H1 (cell line): Measurements from ENCODE around the gene PER2. TPM values are rescaled to one million over a fixed set of nuclear protein-coding genes. Genes with fewer than 3 reads are reported as not detected.

ENCODE experiments used
- CTCF ChIA-PET: fragments of 300-600 bp; sonication (Branson Sonifier 250); formaldehyde crosslinking; loops from one replicate; lab custom pipeline; 2021; ENCODE audit not compliant: partially characterized antibody; lab: Charles Lee
- POLR2A ChIA-PET: fragments of 300-600 bp; sonication (Branson Sonifier 250); formaldehyde crosslinking; loops from one replicate; lab custom pipeline; 2021; ENCODE audit warnings: inconsistent platforms; ENCODE audit not compliant: partially characterized antibody; lab: Charles Lee
- DNase-seq, 2 experiments: peaks; one replicate each; pipeline versions ENCODE4 v3.0.0 to v3.0.0-alpha.2; 2010 to 2022; ENCODE audit warnings: low spot score in 2 of 2, low read depth in 1 of 2, mixed read lengths in 1 of 2
- FAIRE-seq: peaks from 2 replicates; lab custom pipeline; 2011; peaks lifted over from hg19 to GRCh38; lab: Jason Lieb, UNC
- H2AFZ ChIP-seq: 2 replicates; pipeline ENCODE4 v1.8.1; 2012; ENCODE audit warnings: low read length, inconsistent platforms
- H2AK5ac ChIP-seq: 2 replicates; pipeline ENCODE4 v1.6.1; 2013; ENCODE audit warnings: low read depth, low read length
- H2BK120ac ChIP-seq: replicated peaks from 2 replicates; pipeline ENCODE3; 2013; ENCODE audit warnings: low read depth, low read length, inconsistent platforms
- H2BK12ac ChIP-seq: 2 replicates; pipeline ENCODE4 v1.6.1; 2013; ENCODE audit warnings: low read depth, low read length
- H2BK15ac ChIP-seq: 2 replicates; pipeline ENCODE4 v1.6.1; 2013; ENCODE audit warnings: low read length
- H2BK20ac ChIP-seq: 2 replicates; pipeline ENCODE4 v1.6.1; 2013; ENCODE audit warnings: low read length
- H2BK5ac ChIP-seq: 2 replicates; pipeline ENCODE4 v1.6.1; 2013; ENCODE audit warnings: low read depth, low read length
- H3K14ac ChIP-seq: 2 replicates; pipeline ENCODE4 v1.6.1; 2013; ENCODE audit warnings: inconsistent platforms; ENCODE audit not compliant: insufficient read length
- H3K18ac ChIP-seq: 2 replicates; pipeline ENCODE4 v1.6.1; 2013; ENCODE audit warnings: low read length; ENCODE audit errors: extremely low read depth
- H3K23ac ChIP-seq: 2 replicates; pipeline ENCODE4 v1.6.1; 2013; ENCODE audit warnings: inconsistent platforms; ENCODE audit not compliant: insufficient read length
- H3K23me2 ChIP-seq: 2 replicates; pipeline ENCODE4 v1.6.1; 2013; ENCODE audit warnings: low read depth, low read length
- H3K27ac ChIP-seq: 2 replicates; pipeline ENCODE4 v1.6.1; 2011; ENCODE audit warnings: low read depth, low read length, inconsistent platforms
- H3K27me3 ChIP-seq, 4 experiments: replicated peaks in 1 of 4; 1 replicate in 1 of 4; 2 replicates in 3 of 4; pipeline versions ENCODE4 v1.6.1 to v1.8.1; 2011 to 2013; ENCODE audit warnings: low read length in 3 of 4, mild to moderate bottlenecking in 3 of 4, inconsistent platforms in 2 of 4, mixed read lengths in 2 of 4, moderate library complexity in 1 of 4; ENCODE audit not compliant: control insufficient read depth in 3 of 4, insufficient read depth in 3 of 4; ENCODE audit errors: extremely low read depth in 1 of 4
- H3K36me3 ChIP-seq, 4 experiments: 2 replicates each; pipeline versions ENCODE4 v1.6.1 to v1.8.1; 2011 to 2013; ENCODE audit warnings: mild to moderate bottlenecking in 4 of 4, low read length in 3 of 4, moderate library complexity in 2 of 4, control low read depth in 1 of 4, inconsistent platforms in 1 of 4; ENCODE audit not compliant: insufficient read depth in 4 of 4, control insufficient read depth in 2 of 4
- H3K4ac ChIP-seq: replicated peaks from 2 replicates; pipeline ENCODE3; 2013; ENCODE audit warnings: low read length, low read depth, mixed read lengths, inconsistent platforms; ENCODE audit not compliant: insufficient read length
- H3K4me1 ChIP-seq, 4 experiments: replicated peaks in 1 of 4; 1 replicate in 1 of 4; 2 replicates in 3 of 4; pipeline versions ENCODE4 v1.6.1 to v1.8.1; 2011 to 2013; ENCODE audit warnings: low read length in 3 of 4, inconsistent platforms in 2 of 4, mixed read lengths in 1 of 4; ENCODE audit not compliant: insufficient read depth in 4 of 4, control insufficient read depth in 3 of 4
- H3K4me2 ChIP-seq, 2 experiments: 2 replicates each; pipeline versions ENCODE4 v1.6.1 to v1.8.1; 2011 to 2013; ENCODE audit warnings: low read depth in 2 of 2, low read length in 2 of 2, control low read depth in 1 of 2, inconsistent platforms in 1 of 2, mild to moderate bottlenecking in 1 of 2; ENCODE audit not compliant: insufficient read depth in 1 of 2
- H3K4me3 ChIP-seq, 4 experiments: fragments of 200-600, 300-600 bp in 1 of 4; sonication (generic), shearing (Covaris generic), sonication (Bioruptor Twin) in 1 of 4; 2 replicates each; pipeline versions ENCODE4 v1.5.1 to v1.8.1; 2011 to 2016; ENCODE audit warnings: low read length in 4 of 4, low read depth in 3 of 4, control low read depth in 2 of 4, inconsistent platforms in 2 of 4, mild to moderate bottlenecking in 2 of 4, mixed read lengths in 1 of 4, moderate library complexity in 1 of 4; ENCODE audit not compliant: insufficient read depth in 2 of 4; ENCODE audit errors: extremely low read depth in 1 of 4
- H3K56ac ChIP-seq: replicated peaks from 2 replicates; pipeline ENCODE3; 2013; ENCODE audit warnings: low read depth, mild to moderate bottlenecking, mixed read lengths, low read length, inconsistent platforms; ENCODE audit not compliant: insufficient read length
- H3K79me1 ChIP-seq: 2 replicates; pipeline ENCODE4 v1.6.1; 2013; ENCODE audit warnings: low read depth, low read length, control low read depth
- H3K79me2 ChIP-seq, 2 experiments: 2 replicates each; pipeline versions ENCODE4 v1.6.1 to v1.8.1; 2012 to 2013; ENCODE audit warnings: low read length in 2 of 2, mild to moderate bottlenecking in 2 of 2, inconsistent platforms in 1 of 2; ENCODE audit not compliant: insufficient read depth in 2 of 2, control insufficient read depth in 1 of 2
- H3K9ac ChIP-seq, 4 experiments: replicated peaks in 1 of 4; 1 replicate in 1 of 4; 2 replicates in 3 of 4; pipeline versions ENCODE4 v1.6.1 to v1.8.1; 2011 to 2013; ENCODE audit warnings: low read depth in 3 of 4, low read length in 3 of 4, control low read depth in 2 of 4, mild to moderate bottlenecking in 2 of 4, moderate library complexity in 2 of 4, inconsistent platforms in 1 of 4; ENCODE audit errors: extremely low read depth in 1 of 4
- H3K9me3 ChIP-seq, 2 experiments: 2 replicates each; pipeline versions ENCODE4 v1.6.1 to v1.8.1; 2012 to 2013; ENCODE audit warnings: mild to moderate bottlenecking in 2 of 2, moderate library complexity in 2 of 2, control low read depth in 1 of 2, inconsistent platforms in 1 of 2, low read depth in 1 of 2, low read length in 1 of 2, mixed read lengths in 1 of 2; ENCODE audit not compliant: insufficient read depth in 2 of 2
- H4K20me1 ChIP-seq, 2 experiments: replicated peaks in 1 of 2; 2 replicates each; pipeline versions ENCODE3 to v1.8.1; 2011 to 2013; ENCODE audit warnings: inconsistent platforms in 2 of 2, low read length in 2 of 2, mild to moderate bottlenecking in 1 of 2; ENCODE audit not compliant: insufficient read depth in 2 of 2, control insufficient read depth in 1 of 2
- H4K5ac ChIP-seq: 2 replicates; pipeline ENCODE4 v1.6.1; 2013; ENCODE audit warnings: low read length, low read depth, mixed read lengths, inconsistent platforms; ENCODE audit not compliant: insufficient read length
- H4K8ac ChIP-seq: 2 replicates; pipeline ENCODE4 v1.8.0; 2013; ENCODE audit warnings: mild to moderate bottlenecking, moderate library complexity, low read length, inconsistent platforms; ENCODE audit not compliant: insufficient read depth; ENCODE audit errors: extremely low read depth
- H4K91ac ChIP-seq: replicated peaks from 2 replicates; pipeline ENCODE3; 2013; ENCODE audit warnings: low read length, mixed read lengths, inconsistent platforms; ENCODE audit not compliant: insufficient read length
- BACH1 ChIP-seq: IDR thresholded peaks from 2 replicates; pipeline ENCODE4 v1.6.1; 2012; ENCODE audit warnings: low read length, improper control_type of control experiment
- CTCF ChIP-seq, 3 experiments: IDR thresholded peaks; 1 replicate in 2 of 3; 2 replicates in 1 of 3; pipeline versions ENCODE4 v1.5.1 to v1.6.1; 2011; ENCODE audit warnings: low read length in 3 of 3, mild to moderate bottlenecking in 3 of 3, inconsistent platforms in 2 of 3, low read depth in 1 of 3, moderate library complexity in 1 of 3; ENCODE audit not compliant: insufficient read depth in 1 of 3; ENCODE audit errors: control extremely low read depth in 1 of 3
- GTF2F1 ChIP-seq: IDR thresholded peaks from 2 replicates; pipeline ENCODE4 v1.6.1; 2012; ENCODE audit warnings: low read depth, low read length, improper control_type of control experiment, borderline replicate concordance
- HDAC6 ChIP-seq: IDR thresholded peaks from one replicate; pipeline ENCODE4 v1.7.1; 2012; ENCODE audit warnings: low read depth, mild to moderate bottlenecking, inconsistent platforms, low read length, moderate library complexity
- MAFK ChIP-seq: IDR thresholded peaks from 2 replicates; pipeline ENCODE4 v1.6.1; 2012; ENCODE audit warnings: low read depth, mild to moderate bottlenecking, improper control_type of control experiment, low read length
- POU5F1 ChIP-seq: IDR thresholded peaks from 2 replicates; pipeline ENCODE4 v1.6.1; 2011; ENCODE audit warnings: low read depth, mild to moderate bottlenecking, low read length, moderate library complexity
- RAD21 ChIP-seq, 2 experiments: IDR thresholded peaks in 1 of 2; conservative IDR thresholded peaks in 1 of 2; 2 replicates each; pipeline ENCODE4 v1.6.1; 2011; ENCODE audit warnings: low read depth in 2 of 2, low read length in 2 of 2, improper control_type of control experiment in 1 of 2, inconsistent platforms in 1 of 2, mild to moderate bottlenecking in 1 of 2, moderate library complexity in 1 of 2
- RXRA ChIP-seq: IDR thresholded peaks from 2 replicates; pipeline ENCODE4 v1.6.1; 2011; ENCODE audit warnings: low read depth, mild to moderate bottlenecking, low read length, moderate library complexity; ENCODE audit not compliant: insufficient read depth
- SIN3A ChIP-seq, 2 experiments: IDR thresholded peaks in 1 of 2; conservative IDR thresholded peaks in 1 of 2; 2 replicates each; pipeline ENCODE4 v1.6.1; 2011 to 2012; ENCODE audit warnings: low read length in 2 of 2, improper control_type of control experiment in 1 of 2, low read depth in 1 of 2, mild to moderate bottlenecking in 1 of 2
- SP4 ChIP-seq: IDR thresholded peaks from 2 replicates; pipeline ENCODE4 v1.6.1; 2012; ENCODE audit warnings: low read length, inconsistent platforms
- TAF1 ChIP-seq: IDR thresholded peaks from 2 replicates; pipeline ENCODE4 v1.6.1; 2011; ENCODE audit warnings: mild to moderate bottlenecking, low read depth, low read length
- WGBS, 2 experiments: shearing (Covaris generic) in 1 of 2; methylation state at CpG; one replicate each; pipeline versions ENCODE4 v1.1.6 to v1.1.7; 2013 to 2015; ENCODE audit warnings: low lambda C conversion rate in 2 of 2, mixed read lengths in 2 of 2, inconsistent platforms in 1 of 2, low coverage in 1 of 2, missing lambda C conversion rate in 1 of 2; ENCODE audit not compliant: insufficient replicate concordance in 2 of 2, insufficient coverage in 1 of 2, insufficient read length in 1 of 2; ENCODE audit errors: extremely low coverage in 1 of 2, missing lambda C conversion rate in 1 of 2; 5-methylcytosine and 5-hydroxymethylcytosine counted together
- polyA plus RNA-seq, 7 experiments: library from polyadenylated mRNA; depleted of rRNA in 3 of 7; stranded (reverse) in 5 of 7; unstranded in 2 of 7; fragments of >200 nt in 5 of 7; fragments of 200-250 nt in 2 of 7; gene quantifications; 1 replicate in 5 of 7; 2 replicates in 1 of 7; 4 replicates in 1 of 7; pipeline versions ENCODE4 v1.2.1 to v1.2.3, GENCODE V29; 2011 to 2013; ENCODE audit warnings: missing spikeins in 2 of 7, mixed read lengths in 2 of 7
- total RNA-seq: library from RNA; stranded (reverse); fragmentation: NEBNext Ultra II Directional; extraction: Animal tissue kit (Norgen Biotek cat#: 25700); gene quantifications from 2 replicates; pipeline ENCODE4 v1.2.1, GENCODE V29; 2021

The PER2 gene
- total and polyA plus RNA-seq, 2 of the 8 experiments (the other 6 are each of a cell fraction or from before 2014, with no cell fraction given), result 0.91 to 5.5 TPM

GRCh38 chr2:238325694-238326093 lies 37.3 kb upstream of the PER2 start:
- ChIA-PET CTCF (interaction anchor here (1.0 to 1.7 kb wide), 2 partner anchors 19 to 61 kb away, joined by 3 to 4 read pairs; no protein-coding TSS in a partner anchor), POLR2A (no interaction called here)
- Histone ChIP-seq H3K4ac (no peak overlapping the region), H2BK20ac (no peak overlapping the region), H2AK5ac (no peak overlapping the region), H3K79me1 (no peaks in the 10 kb centered on the region; the same call in none of the 2 replicates), H2BK120ac (no peak overlapping the region), H3K27ac (no peak overlapping the region), H3K9ac (no peak overlapping the region), H4K8ac (no peak overlapping the region), H3K14ac (no peak overlapping the region), H3K4me1 (peaks cover 0 to 8% (median 0%) of the 10 kb centered on the region in 4 experiments; a peak in 2 of 7 replicates), H3K18ac (no peak overlapping the region), H3K23ac (no peak overlapping the region), H2BK12ac (no peak overlapping the region), H4K20me1 (peaks cover 0 to 7% of the 10 kb centered on the region in 2 experiments), H3K4me2 (no peak overlapping the region), H3K56ac (no peak overlapping the region), H4K5ac (no peak overlapping the region), H3K23me2 (no peaks in the 10 kb centered on the region; the same call in 1 of the 2 replicates), H3K9me3 (no peaks in the 10 kb centered on the region), H2BK15ac (no peak overlapping the region), H3K4me3 (no peak overlapping the region), H4K91ac (no peak overlapping the region), H3K27me3 (no peaks in the 10 kb centered on the region; a peak in 1 of 7 replicates), H3K36me3 (peaks cover 0 to 20% (median under 1%) of the 10 kb centered on the region in 4 experiments; a peak in 3 of 8 replicates), H2AFZ (no peak overlapping the region), H3K79me2 (0 out of 4 replicates have a peak, but pooled peaks cover 0 to 4% of the 10 kb centered on the region in 2 experiments), H2BK5ac (no peak overlapping the region)
- 92% methylated on average over 9 of the region's 9 CpGs; no CpG with 5 or more reads in 1 of the 2 experiments for WGBS, 2 experiments
- DNase-seq (no peak), FAIRE-seq (no peak)
- TF ChIP-seq SP4, result no peak
- TF ChIP-seq SIN3A (conservative IDR thresholded peaks at IDR 0.05 in 1 of 2, IDR thresholded peaks at IDR 0.05 in 1 of 2; ENCODE audit: low read depth in 1 of 2, low read length in 2 of 2), result no peak
- TF ChIP-seq GTF2F1, result no peak
- TF ChIP-seq TAF1, result no peak
- TF ChIP-seq CTCF (IDR thresholded peaks at IDR 0.05; ENCODE audit: control extremely low read depth in 1 of 3, insufficient read depth in 1 of 3, low read depth in 1 of 3, low read length in 3 of 3), result no peak
- TF ChIP-seq POU5F1, result no peak
- no peak for TF ChIP-seq RXRA
- no peak for TF ChIP-seq BACH1
- no peak for TF ChIP-seq MAFK
- TF ChIP-seq HDAC6, result no peak
- TF ChIP-seq RAD21 (IDR thresholded peaks at IDR 0.05 in 1 of 2, conservative IDR thresholded peaks at IDR 0.05 in 1 of 2; ENCODE audit: low read depth in 2 of 2, low read length in 2 of 2), result no peak
